Left lung (tissue), 10 donors: ENCODE measurements around the gene MED8. TPM values are rescaled to one million over a fixed set of nuclear protein-coding genes. Genes with fewer than 3 reads are reported as not detected.

Source experiments
- ATAC-seq: fragments of 200-7000 bp; cut with Tn5 transposase; one replicate; pipeline ENCODE4 v1.9.1; 2020; ENCODE audit warnings: moderate library complexity
- DNase-seq, 4 donors: peaks; one replicate each; pipeline ENCODE4 v3.0.0-alpha.2; 2013 to 2020
- H3K27ac ChIP-seq, 2 donors: fragments of 200-600 bp; sonication (generic) in 1 of 2; one replicate each; pipeline versions ENCODE4 v1.5.0 to v1.8.0; 2020 to 2021
- H3K27me3 ChIP-seq, 2 donors: fragments of 200-600 bp; sonication (generic) in 1 of 2; one replicate each; pipeline versions ENCODE4 v1.5.0 to v1.8.0; 2020 to 2021
- H3K36me3 ChIP-seq, 2 donors: fragments of 200-600 bp; sonication (generic) in 1 of 2; one replicate each; pipeline versions ENCODE4 v1.5.0 to v1.8.0; 2020 to 2021
- H3K4me1 ChIP-seq, 2 donors: fragments of 200-600 bp; one replicate each; pipeline ENCODE4 v1.8.0; 2021
- H3K4me3 ChIP-seq, 2 donors: fragments of 200-600 bp; sonication (generic) in 1 of 2; one replicate each; pipeline versions ENCODE4 v1.5.0 to v1.8.0; 2020 to 2021; ENCODE audit warnings: mild to moderate bottlenecking in 1 of 2
- H3K9me3 ChIP-seq, 2 donors: fragments of 200-600 bp; sonication (generic) in 1 of 2; one replicate each; pipeline versions ENCODE4 v1.5.0 to v1.8.0; 2020 to 2021
- intact Hi-C, 2 donors: fragments of 100-400 bp; cut with DNase I; formaldehyde crosslinking; loops; one replicate each; pipeline versions ENCODE4 v1.11.2 to v1.14.2; 2022
- polyA plus RNA-seq, 6 donors: library from polyadenylated mRNA; unstranded; fragments of 120-200 nt; gene quantifications; one replicate each; pipeline ENCODE4 v1.2.1, GENCODE V29; 2013; ENCODE audit not compliant: insufficient read length in 6 of 6
- total RNA-seq, 2 donors: library from RNA; stranded (reverse); fragmentation: NEBNext Ultra II Directional; extraction: Animal tissue kit (Norgen Biotek cat#: 25700); gene quantifications; one replicate each; pipeline ENCODE4 v1.2.1, GENCODE V29; 2021
- TF ChIP-seq, protein P1 (sequence below), 2 donors: fragments of 200-600 bp; sonication (generic) in 1 of 2; IDR thresholded peaks; one replicate each; pipeline versions ENCODE4 v1.5.0 to v1.8.0; 2021; ENCODE audit warnings: antibody characterized with exemption in 2 of 2
- donor health status: DM: no; HTN: yes; CAD: no.
- donor health status: DM: no; HTN: no; CAD: no.

The MED8 gene
- total and polyA plus RNA-seq, 8 donors, result 32.1 to 48.5 (median 37.1) TPM

DNA sequence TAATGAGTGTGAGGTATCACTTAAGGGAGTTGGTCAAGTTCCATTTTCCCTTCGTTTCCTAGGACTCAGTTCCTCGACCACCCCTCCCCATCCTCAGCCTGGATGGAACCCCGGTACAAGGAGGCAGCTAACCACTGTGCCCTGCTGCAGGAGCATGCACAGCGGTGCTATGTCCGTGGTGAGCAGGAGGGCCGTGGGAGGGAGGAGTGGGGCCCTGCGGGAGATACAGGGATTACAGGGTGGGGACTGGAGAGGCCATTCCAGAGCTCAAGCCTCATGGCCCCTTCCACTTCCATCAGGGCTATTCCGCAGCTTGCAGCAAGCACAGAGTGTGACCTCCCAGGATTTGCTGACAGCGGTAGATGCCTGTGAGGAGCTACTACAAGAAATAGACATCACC is 38.3 kb upstream of the MED8 start:
- Histone ChIP-seq H3K36me3 (peaks cover 0 to 95% of the 10 kb centered on the region in 2 donors), H3K9me3 (no peaks in the 10 kb centered on the region), H3K27me3 (no peaks in the 10 kb centered on the region), H3K27ac (no peak overlapping the region), H3K4me1 (no peaks in the 10 kb centered on the region), H3K4me3 (no peak overlapping the region)
- intact Hi-C loops, result no loop called here
- TF ChIP-seq, protein P1, sequence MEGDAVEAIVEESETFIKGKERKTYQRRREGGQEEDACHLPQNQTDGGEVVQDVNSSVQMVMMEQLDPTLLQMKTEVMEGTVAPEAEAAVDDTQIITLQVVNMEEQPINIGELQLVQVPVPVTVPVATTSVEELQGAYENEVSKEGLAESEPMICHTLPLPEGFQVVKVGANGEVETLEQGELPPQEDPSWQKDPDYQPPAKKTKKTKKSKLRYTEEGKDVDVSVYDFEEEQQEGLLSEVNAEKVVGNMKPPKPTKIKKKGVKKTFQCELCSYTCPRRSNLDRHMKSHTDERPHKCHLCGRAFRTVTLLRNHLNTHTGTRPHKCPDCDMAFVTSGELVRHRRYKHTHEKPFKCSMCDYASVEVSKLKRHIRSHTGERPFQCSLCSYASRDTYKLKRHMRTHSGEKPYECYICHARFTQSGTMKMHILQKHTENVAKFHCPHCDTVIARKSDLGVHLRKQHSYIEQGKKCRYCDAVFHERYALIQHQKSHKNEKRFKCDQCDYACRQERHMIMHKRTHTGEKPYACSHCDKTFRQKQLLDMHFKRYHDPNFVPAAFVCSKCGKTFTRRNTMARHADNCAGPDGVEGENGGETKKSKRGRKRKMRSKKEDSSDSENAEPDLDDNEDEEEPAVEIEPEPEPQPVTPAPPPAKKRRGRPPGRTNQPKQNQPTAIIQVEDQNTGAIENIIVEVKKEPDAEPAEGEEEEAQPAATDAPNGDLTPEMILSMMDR (IDR thresholded peaks at IDR 0.05), result no peak
- ATAC-seq (no peak), DNase-seq (no peak)

DNA sequence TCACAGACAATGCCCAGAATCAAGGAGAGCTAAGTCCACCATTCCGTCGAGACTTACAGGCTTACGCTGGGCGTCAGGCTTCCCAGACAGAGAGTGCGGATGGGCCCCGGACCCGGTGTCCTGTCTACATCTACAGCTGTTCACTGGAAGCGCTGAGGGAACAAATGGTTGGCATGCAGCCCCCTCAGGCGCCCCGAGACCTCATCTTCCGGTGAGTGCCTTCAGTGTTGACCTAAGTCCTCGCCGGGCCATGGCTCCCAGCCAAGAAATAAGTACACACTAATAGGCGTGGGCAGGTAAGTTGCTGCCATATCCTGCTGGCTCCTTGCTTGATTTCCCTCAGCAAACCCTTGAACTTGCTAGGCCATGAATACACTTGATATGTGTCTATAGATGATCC is 37.9 kb upstream of the MED8 start:
- H3K27ac ChIP-seq, result no peak overlapping the region
- intact Hi-C loops, result no loop called here
- no peaks in the 10 kb centered on the region for H3K27me3 ChIP-seq
- no peaks in the 10 kb centered on the region for H3K9me3 ChIP-seq
- H3K4me1 ChIP-seq, result no peaks in the 10 kb centered on the region
- H3K36me3 ChIP-seq, result peaks cover 0 to 95% of the 10 kb centered on the region in 2 donors
- TF ChIP-seq, protein P1 (IDR thresholded peaks at IDR 0.05), result no peak
- peak in 1 of 4 donors; percentile 36 for DNase-seq
- ATAC-seq, result peak; percentile 64
- H3K4me3 ChIP-seq, result no peak overlapping the region

DNA sequence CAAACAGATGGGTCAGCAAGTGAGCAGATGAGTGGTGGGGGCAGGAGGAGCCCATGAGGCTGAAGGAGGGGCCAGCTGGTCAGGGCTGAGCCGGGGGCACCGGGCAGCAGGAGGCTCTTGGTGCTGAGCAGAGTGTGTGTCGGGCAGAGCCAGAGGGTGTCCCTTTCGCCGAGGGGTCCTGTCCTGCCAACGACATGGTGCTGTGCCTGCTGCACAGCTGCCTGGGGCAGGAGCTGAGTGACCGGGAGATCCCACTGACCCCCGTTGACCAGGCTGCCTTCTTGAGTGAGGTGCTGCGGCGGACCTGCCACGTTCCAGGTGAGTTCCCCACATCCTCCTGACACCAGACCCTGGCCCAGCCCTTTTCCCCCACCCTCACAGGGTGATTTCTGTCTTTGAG is 36.6 kb upstream of the MED8 start:
- DNase-seq, result no peak

DNA sequence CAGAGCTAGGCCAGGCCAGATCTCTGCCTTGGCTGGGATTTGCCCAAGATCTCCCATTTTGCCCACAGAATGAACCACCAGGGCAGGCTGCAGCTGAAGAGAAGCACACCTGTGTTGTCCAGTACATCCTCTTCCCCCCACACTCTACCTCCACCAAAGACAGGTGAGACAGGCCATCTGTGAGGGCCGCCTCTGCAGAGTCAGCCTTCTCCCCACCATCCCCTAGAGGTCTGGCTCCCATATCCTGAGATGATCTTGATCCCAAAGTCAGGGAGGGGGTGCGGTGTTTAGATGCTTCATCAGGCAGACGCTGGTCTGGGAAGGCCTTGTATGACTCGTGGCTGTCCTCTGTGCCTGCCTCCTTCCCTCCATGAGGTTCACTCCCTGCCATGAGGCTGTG is 35.4 kb upstream of the MED8 start:
- H3K4me1 ChIP-seq, result no peaks in the 10 kb centered on the region
- H3K9me3 ChIP-seq, result no peaks in the 10 kb centered on the region
- DNase-seq, result no peak
- no peak overlapping the region for H3K27ac ChIP-seq
- H3K36me3 ChIP-seq, result peaks cover 0 to 95% of the 10 kb centered on the region in 2 donors
- intact Hi-C loops, result no loop called here
- H3K27me3 ChIP-seq, result no peaks in the 10 kb centered on the region
- no peak overlapping the region for H3K4me3 ChIP-seq
- TF ChIP-seq, protein P1 (IDR thresholded peaks at IDR 0.05), result no peak
- no peak for ATAC-seq

More for the DNA sequence above, 36.6 kb upstream of the MED8 start:
- Histone ChIP-seq H3K27me3 (no peaks in the 10 kb centered on the region), H3K4me3 (no peak overlapping the region), H3K36me3 (peaks cover 0 to 95% of the 10 kb centered on the region in 2 donors), H3K4me1 (no peaks in the 10 kb centered on the region), H3K9me3 (no peaks in the 10 kb centered on the region), H3K27ac (no peak overlapping the region)
- intact Hi-C loops, result no loop called here
- ATAC-seq, result no peak
- TF ChIP-seq, protein P1 (IDR thresholded peaks at IDR 0.05), result no peak

DNA sequence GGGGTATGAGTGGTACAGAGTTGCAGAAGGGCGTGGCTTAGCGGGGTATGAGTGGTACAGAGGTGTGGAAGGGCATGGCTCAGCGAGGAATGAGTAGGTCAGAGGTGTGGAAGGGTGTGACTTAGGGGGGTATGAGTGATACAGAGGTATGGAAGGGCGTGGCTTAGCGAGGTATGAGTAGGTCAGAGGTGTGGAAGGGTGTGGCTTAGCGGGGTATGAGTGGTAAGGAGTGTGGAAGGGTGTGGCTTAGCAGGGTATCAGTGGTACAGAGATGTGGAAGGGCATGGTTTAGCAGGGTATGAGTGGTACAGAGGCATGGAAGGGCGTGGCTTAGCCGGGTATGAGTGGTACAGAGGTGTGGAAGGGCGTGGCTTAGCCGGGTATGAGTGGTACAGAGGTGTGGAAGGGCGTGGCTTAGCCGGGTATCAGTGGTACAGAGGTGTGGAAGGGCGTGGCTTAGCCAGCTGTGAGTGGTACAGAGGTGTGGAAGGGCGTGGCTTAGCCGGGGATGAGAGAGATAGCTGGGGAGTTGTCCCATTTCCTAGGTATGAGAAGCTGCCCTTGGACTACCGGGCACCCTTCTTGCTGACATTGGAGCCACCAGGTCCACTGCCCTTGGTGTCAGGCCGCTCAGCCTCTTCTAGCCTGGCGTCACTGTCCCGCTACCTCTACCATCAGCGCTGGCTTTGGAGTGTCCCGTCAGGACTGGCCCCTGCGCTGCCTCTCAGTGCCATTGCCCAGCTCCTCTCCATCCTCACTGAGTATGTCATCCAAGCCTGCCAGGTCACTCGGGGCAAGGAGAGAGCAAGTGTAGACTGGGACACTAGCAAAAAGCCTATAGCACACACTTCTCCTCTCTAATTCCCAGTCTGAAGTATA is 34.3 kb upstream of the MED8 start:
- H3K9me3 ChIP-seq, result no peaks in the 10 kb centered on the region
- H3K27ac ChIP-seq, result no peak overlapping the region
- ATAC-seq, result peak; percentile 11
- intact Hi-C loops, result no loop called here
- H3K36me3 ChIP-seq, result peaks cover 3 to 95% of the 10 kb centered on the region in 2 donors
- TF ChIP-seq, protein P1 (IDR thresholded peaks at IDR 0.05), result no peak
- no peak overlapping the region for H3K4me3 ChIP-seq
- H3K27me3 ChIP-seq, result no peaks in the 10 kb centered on the region
- no peak for DNase-seq
- no peaks in the 10 kb centered on the region for H3K4me1 ChIP-seq
